Panc1 (cell line): ENCODE data around the gene MCM8. TPM values are rescaled to one million over a fixed set of nuclear protein-coding genes. Genes with fewer than 3 reads are reported as not detected.

Experiments
- ATAC-seq: fragments of 200-7000 bp; cut with Tn5 transposase; 2 replicates; pipeline ENCODE4 v1.9.1; 2020; ENCODE audit warnings: mild to moderate bottlenecking, moderate library complexity
- BruUV-seq: library from RNA; stranded (reverse); fragments of 400-500 nt; replicated peaks from 2 replicates; lab custom pipeline; 2021; lab: Mats Ljungman, UMichigan
- CTCF ChIA-PET: fragments of 300-600 bp; sonication (Branson Sonifier 250); formaldehyde crosslinking; loops from one replicate; lab custom pipeline; 2022; ENCODE audit warnings: antibody characterized with exemption; lab: Charles Lee
- POLR2A ChIA-PET: fragments of 300-600 bp; sonication (Branson Sonifier 250); formaldehyde crosslinking; loops from one replicate; lab custom pipeline; 2022; ENCODE audit warnings: antibody characterized with exemption; lab: Charles Lee
- DNase-seq: peaks from one replicate; pipeline ENCODE4 v3.0.0-alpha.2; 2010; ENCODE audit warnings: low read depth, low spot score
- H3K27ac ChIP-seq: 2 replicates; pipeline ENCODE4 v1.5.1; 2011; ENCODE audit warnings: mild to moderate bottlenecking, low read length, inconsistent platforms
- H3K27me3 ChIP-seq: fragments of 200-500 bp; sonication (Bioruptor generic); 2 replicates; pipeline ENCODE4 v1.6.0; 2014; ENCODE audit warnings: low read length, inconsistent platforms; ENCODE audit not compliant: control insufficient read depth, insufficient read depth
- H3K36me3 ChIP-seq: fragments of 200-500 bp; sonication (Bioruptor generic); 2 replicates; pipeline ENCODE4 v1.5.1; 2014; ENCODE audit warnings: inconsistent platforms, mild to moderate bottlenecking, low read length, moderate library complexity; ENCODE audit not compliant: control insufficient read depth, insufficient read depth
- H3K4me1 ChIP-seq: 2 replicates; pipeline ENCODE4 v1.5.1; 2011; ENCODE audit warnings: inconsistent platforms, mild to moderate bottlenecking, low read length, moderate library complexity; ENCODE audit not compliant: control insufficient read depth, insufficient read depth
- H3K4me3 ChIP-seq, 2 experiments: 2 replicates each; pipeline ENCODE4 v1.5.1; 2011 to 2012; ENCODE audit warnings: low read depth in 2 of 2, low read length in 2 of 2, mild to moderate bottlenecking in 2 of 2, inconsistent platforms in 1 of 2, moderate library complexity in 1 of 2
- H3K9me3 ChIP-seq: fragments of 200-500 bp; sonication (Bioruptor generic); 2 replicates; pipeline ENCODE4 v1.5.1; 2014; ENCODE audit warnings: low read depth, mild to moderate bottlenecking, inconsistent platforms, low read length, moderate library complexity; ENCODE audit not compliant: control insufficient read depth, insufficient read depth
- CTCF ChIP-seq: fragments of 450-650 bp; IDR thresholded peaks from 2 replicates; pipeline ENCODE4 v1.5.1; 2017; ENCODE audit warnings: mild to moderate bottlenecking
- POLR2AphosphoS5 ChIP-seq: IDR thresholded peaks from 2 replicates; pipeline ENCODE4 v1.6.1; 2012; ENCODE audit warnings: mild to moderate bottlenecking, low read depth, low read length, moderate library complexity
- REST ChIP-seq, 2 experiments: IDR thresholded peaks; 2 replicates each; pipeline ENCODE4 v1.6.1; 2011 to 2012; ENCODE audit warnings: low read depth in 2 of 2, control low read depth in 1 of 2, low read length in 1 of 2, mild to moderate bottlenecking in 1 of 2, moderate library complexity in 1 of 2; ENCODE audit not compliant: insufficient read depth in 1 of 2
- SIN3A ChIP-seq: IDR thresholded peaks from 2 replicates; pipeline ENCODE4 v1.6.1; 2012; ENCODE audit warnings: low read depth, mild to moderate bottlenecking, low read length, moderate library complexity, borderline replicate concordance; ENCODE audit not compliant: insufficient read depth
- TCF7L2 ChIP-seq: IDR thresholded peaks from 2 replicates; pipeline ENCODE4 v1.6.1; 2011; ENCODE audit warnings: mild to moderate bottlenecking, low read depth, low read length, inconsistent platforms
- in situ Hi-C: cut with HindIII; loops from 2 replicates; pipeline ENCODE4 v1.10.0; 2016; ENCODE audit warnings: low sequenced_read_pairs, low pct_unique_long_range_greater_than_20kb
- intact Hi-C: fragments of 100-400 bp; cut with micrococcal nuclease; formaldehyde crosslinking; loops from one replicate; pipeline ENCODE4 v1.10.0; 2022; ENCODE audit not compliant: unreplicated experiment
- total RNA-seq: library from RNA; stranded (reverse); gene quantifications from one replicate; pipeline ENCODE4 v1.2.1, GENCODE V29; 2021; ENCODE audit not compliant: unreplicated experiment

The MCM8 gene
- total RNA-seq, 1 experiment from 2014 or later, result 28.3 TPM

GRCh38 chr20:5928836-5929715 is 21.4 kb upstream of the MCM8 start:
- ChIA-PET POLR2A (interaction anchor here (0.7 kb wide), 1 partner anchor 51 kb away, joined by 5 read pairs; no protein-coding TSS in a partner anchor), CTCF (no interaction called here)
- no peaks in the 10 kb centered on the region for H3K9me3 ChIP-seq
- no peaks in the 10 kb centered on the region for H3K4me1 ChIP-seq
- DNase-seq, result no peak
- TF ChIP-seq TCF7L2, result no peak
- no peak for TF ChIP-seq CTCF
- TF ChIP-seq REST (IDR thresholded peaks at IDR 0.05; ENCODE audit: insufficient read depth in 1 of 2, low read depth in 2 of 2, low read length in 1 of 2), result no peak
- TF ChIP-seq POLR2AphosphoS5, result no peak
- TF ChIP-seq SIN3A, result no peak
- BruUV-seq, result no TSS peak
- intact Hi-C loops, result no loop called here
- no peak for ATAC-seq
- H3K27ac ChIP-seq, result no peak overlapping the region
- peaks cover 5% of the 10 kb centered on the region; the same call in 1 of the 2 replicates for H3K27me3 ChIP-seq
- H3K4me3 ChIP-seq, result no peak overlapping the region
- H3K36me3 ChIP-seq, result no peaks in the 10 kb centered on the region
- in situ Hi-C loops, result no loop called here

- BruUV-seq, result no TSS peak
- H3K27ac ChIP-seq, result no peak overlapping the region
- in situ Hi-C loops, result no loop called here
- POLR2A ChIA-PET, result no interaction called here
- intact Hi-C loops, result loop anchor here (5.0 kb wide), 1 partner anchor 404 kb away; no protein-coding TSS in a partner anchor
- DNase-seq (no peak), ATAC-seq (no peak)
- H3K36me3 ChIP-seq, result no peaks in the 10 kb centered on the region
- H3K4me3 ChIP-seq, result no peak overlapping the region
- TF ChIP-seq CTCF (no peak), POLR2AphosphoS5 (no peak), REST (IDR thresholded peaks at IDR 0.05; ENCODE audit: insufficient read depth in 1 of 2, low read depth in 2 of 2, low read length in 1 of 2) (no peak), SIN3A (no peak), TCF7L2 (no peak)
- H3K27me3 ChIP-seq, result peaks cover 5% of the 10 kb centered on the region; the same call in 1 of the 2 replicates
- CTCF ChIA-PET, result interaction anchor here (0.5 kb wide), 1 partner anchor 105 kb away, joined by 5 read pairs; no protein-coding TSS in a partner anchor
- H3K9me3 ChIP-seq, result no peaks in the 10 kb centered on the region
- H3K4me1 ChIP-seq, result no peaks in the 10 kb centered on the region
Measured at GRCh38 chr20:5931411-5931810, 19.0 kb upstream of the MCM8 start.
